ENCODE data around the gene PAN2. TPM values are rescaled to one million over a fixed set of nuclear protein-coding genes. Genes with fewer than 3 reads are reported as not detected.

Gene PAN2
- total RNA-seq, 1 experiment from 2014 or later = 35.4 TPM

GRCh38 chr12:56361487-56362129, 27.8 kb upstream of the PAN2 start:
- Mint-ChIP-seq H3K4me1 (peaks cover 10 to 12% of the 10 kb centered on the region in 2 experiments), H3K4me3 (peak overlapping the region; percentile 92), H3K27me3 (ENCODE audit: low read depth) (peaks cover 10% of the 10 kb centered on the region; the same call in 1 of the 2 replicates), H3K9me3 (no peaks in the 10 kb centered on the region), H3K36me3 (ENCODE audit: insufficient read depth in 1 of 3, low read depth in 3 of 3) (no peaks in the 10 kb centered on the region), H3K27ac (no peak overlapping the region)
- WGBS (ENCODE audit: extremely low coverage, insufficient read length, low lambda C conversion rate) = no CpG with 5 or more reads among the region's 8 CpGs
- DNase-seq = no peak
- H2AK5ac ChIP-seq (ENCODE audit: insufficient read length, low read length) = no peak overlapping the region
- no peak overlapping the region for H4K91ac ChIP-seq (ENCODE audit: insufficient read length, low read depth, low read length)
- H2BK12ac ChIP-seq (ENCODE audit: insufficient read length, low read depth, low read length) = no peak overlapping the region
- no peaks in the 10 kb centered on the region for H3K4me1 ChIP-seq (ENCODE audit: insufficient read depth, low read length)
- no peak overlapping the region for H3T11ph ChIP-seq (ENCODE audit: low read length)
- H3K79me2 ChIP-seq (ENCODE audit: insufficient read depth, low read length) = no peaks in the 10 kb centered on the region
- no peaks in the 10 kb centered on the region for H3K9me3 ChIP-seq (ENCODE audit: control insufficient read depth, low read depth, low read length)
- no peak overlapping the region for H3K27ac ChIP-seq (ENCODE audit: insufficient read length, low read depth, low read length)
- no peak overlapping the region for H3K9ac ChIP-seq (ENCODE audit: extremely low read depth, insufficient read length, low read length)
- H3K14ac ChIP-seq (ENCODE audit: insufficient read depth, low read length) = no peak overlapping the region
- no peak overlapping the region for H2BK20ac ChIP-seq (ENCODE audit: low read depth, low read length, poor library complexity, severe bottlenecking)
- H2BK5ac ChIP-seq (ENCODE audit: insufficient read length, low read length) = no peak overlapping the region
- H2BK120ac ChIP-seq (ENCODE audit: low read depth, low read length, poor library complexity, severe bottlenecking) = no peak overlapping the region
- H2BK15ac ChIP-seq (ENCODE audit: low read depth, low read length) = no peak overlapping the region
- H3K79me1 ChIP-seq (ENCODE audit: insufficient read depth, low read depth, low read length, poor library complexity, severe bottlenecking) = no peaks in the 10 kb centered on the region
- H3K23ac ChIP-seq (ENCODE audit: insufficient read length, low read depth, low read length) = no peak overlapping the region
- no peak for TF ChIP-seq CTCF (conservative IDR thresholded peaks at IDR 0.05)
- no peak overlapping the region; the same call in 1 of the 2 replicates for H3K4ac ChIP-seq (ENCODE audit: low read depth, low read length)
- no peak overlapping the region for H4K8ac ChIP-seq (replicated peaks; ENCODE audit: insufficient read length, low read depth, low read length)
- no peak overlapping the region for H3K4me2 ChIP-seq (ENCODE audit: insufficient read depth, insufficient read length, low read length)
- no peak overlapping the region for H4K5ac ChIP-seq (ENCODE audit: insufficient read length, low read depth, low read length)
- H3K18ac ChIP-seq (ENCODE audit: insufficient read length, low read depth, low read length) = no peak overlapping the region
- no peaks in the 10 kb centered on the region for H3K27me3 ChIP-seq (ENCODE audit: insufficient read depth, low read length)
- no peak overlapping the region for H3K56ac ChIP-seq (ENCODE audit: insufficient read length, low read depth, low read length)
- H3K23me2 ChIP-seq (ENCODE audit: insufficient read length, low read depth, low read length, poor library complexity, severe bottlenecking) = no peaks in the 10 kb centered on the region
- H2AFZ ChIP-seq (ENCODE audit: low read length) = no peak overlapping the region
- H4K20me1 ChIP-seq (ENCODE audit: control insufficient read depth, insufficient read depth, insufficient read length) = no peaks in the 10 kb centered on the region

Measured in H9 (cell line).